IPS-18c (cell line): ENCODE results near the gene HS3ST5.
"Not testable (repeated sequence)": the region's sequence is repeated elsewhere in the genome, so short reads cannot be mapped to it uniquely, and the experiment has no call there.

Experiments used
- H3K4me3 ChIP-seq: 2 replicates; pipeline ENCODE4 v1.7.0; 2013; ENCODE audit warnings: low read depth, mild to moderate bottlenecking, low read length, moderate library complexity; ENCODE audit not compliant: insufficient read depth
- H3K9me3 ChIP-seq: one replicate; pipeline ENCODE4 v1.6.1; 2013; ENCODE audit warnings: mild to moderate bottlenecking, low read length, moderate library complexity; ENCODE audit not compliant: control insufficient read depth, insufficient read depth

HS3ST5 gene

DNA sequence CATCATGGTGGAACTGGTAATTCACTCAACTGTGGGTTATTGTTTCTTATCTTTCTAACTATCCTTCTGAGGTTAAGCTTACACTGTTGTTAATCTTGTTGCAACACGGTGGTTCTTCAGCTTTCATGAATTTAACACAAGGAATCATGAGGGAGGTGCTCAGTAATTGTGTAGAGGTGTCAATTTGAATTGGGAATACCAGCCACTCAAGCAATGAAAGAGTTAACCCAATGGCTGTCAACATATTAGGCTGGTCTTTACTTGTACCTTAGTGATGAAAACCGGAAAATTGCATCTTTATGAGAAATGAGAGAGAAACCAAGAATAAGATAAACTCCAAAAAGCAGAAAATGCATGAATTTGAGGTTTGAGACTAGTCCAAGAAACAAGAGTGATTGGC is 95.7 kb downstream of the HS3ST5 start:
- Histone ChIP-seq H3K9me3 (peaks cover 2% of the 10 kb centered on the region), H3K4me3 (no peak overlapping the region)

GRCh38 chr6:114240796-114241195 is 102.0 kb downstream of the HS3ST5 start:
- H3K9me3 ChIP-seq: no peaks in the 10 kb centered on the region
- H3K4me3 ChIP-seq: no peak overlapping the region

DNA sequence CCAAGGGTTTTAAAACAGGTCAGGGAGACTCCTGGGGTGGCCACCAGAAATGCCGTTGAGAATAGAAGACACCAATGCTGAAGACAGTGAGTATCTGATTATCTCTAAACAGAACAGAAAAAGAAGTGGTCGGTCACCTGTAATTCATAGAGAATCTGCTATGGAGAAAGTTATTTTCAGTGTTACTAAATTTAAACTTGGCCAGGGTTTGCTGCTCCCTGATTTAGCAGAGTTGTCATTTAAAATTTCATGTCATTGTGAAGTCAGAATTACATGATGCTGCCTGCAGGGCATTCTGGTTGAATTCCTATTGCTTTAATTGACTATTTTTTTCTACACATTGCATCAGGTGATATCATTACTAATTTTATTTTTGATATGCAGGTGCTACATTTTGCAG is 114.1 kb downstream of the HS3ST5 start:
- Histone ChIP-seq H3K9me3 (no peaks in the 10 kb centered on the region), H3K4me3 (no peak overlapping the region)

DNA sequence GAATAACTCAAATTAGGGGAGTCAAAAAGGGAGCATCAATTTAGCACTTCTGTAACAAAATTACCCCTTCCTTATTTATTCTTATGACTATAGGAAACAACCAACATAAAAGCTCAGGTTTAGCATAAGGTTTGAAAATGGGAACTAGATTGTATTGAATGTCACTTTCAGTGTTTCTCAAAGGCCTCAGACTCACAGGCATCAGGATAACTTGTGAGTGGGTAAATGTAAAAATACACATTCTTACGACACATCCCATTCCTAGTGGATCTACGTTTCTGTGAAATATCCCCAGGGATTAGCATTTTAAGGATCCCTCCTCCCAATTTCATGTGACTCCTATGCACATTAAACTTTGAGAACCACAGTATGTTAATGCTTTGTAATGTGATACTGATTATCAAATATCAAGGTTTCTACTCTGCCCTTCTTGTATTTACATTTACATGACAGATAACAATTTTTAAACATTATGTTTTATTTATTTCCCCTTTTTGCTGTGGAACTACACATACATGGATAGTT is 114.8 kb downstream of the HS3ST5 start:
- H3K4me3 ChIP-seq: no peak overlapping the region
- no peaks in the 10 kb centered on the region for H3K9me3 ChIP-seq

DNA sequence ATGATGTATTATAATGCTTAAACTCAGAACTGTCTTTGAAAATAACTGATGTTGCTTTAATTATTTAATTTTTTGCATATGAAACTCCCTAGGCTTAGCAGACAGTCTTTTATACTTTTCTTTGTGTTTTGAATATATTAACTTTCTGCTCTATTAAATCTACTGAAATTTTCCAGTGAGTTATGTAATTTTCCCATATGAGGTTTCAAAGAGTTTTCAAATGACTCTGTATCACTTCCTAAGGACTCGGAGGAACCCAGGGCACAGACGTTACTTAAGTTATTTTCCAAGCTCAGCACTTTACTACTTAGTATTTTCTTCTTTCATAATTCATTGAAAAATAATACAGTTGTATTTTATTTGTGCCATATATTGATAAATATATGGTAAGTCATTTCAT is 122.6 kb downstream of the HS3ST5 start:
- Histone ChIP-seq H3K4me3 (no peak overlapping the region), H3K9me3 (no peaks in the 10 kb centered on the region)

- Histone ChIP-seq H3K9me3 (no peaks in the 10 kb centered on the region), H3K4me3 (no peak overlapping the region)
Measured at GRCh38 chr6:114218437-114219340, 124.1 kb downstream of the HS3ST5 start.

DNA sequence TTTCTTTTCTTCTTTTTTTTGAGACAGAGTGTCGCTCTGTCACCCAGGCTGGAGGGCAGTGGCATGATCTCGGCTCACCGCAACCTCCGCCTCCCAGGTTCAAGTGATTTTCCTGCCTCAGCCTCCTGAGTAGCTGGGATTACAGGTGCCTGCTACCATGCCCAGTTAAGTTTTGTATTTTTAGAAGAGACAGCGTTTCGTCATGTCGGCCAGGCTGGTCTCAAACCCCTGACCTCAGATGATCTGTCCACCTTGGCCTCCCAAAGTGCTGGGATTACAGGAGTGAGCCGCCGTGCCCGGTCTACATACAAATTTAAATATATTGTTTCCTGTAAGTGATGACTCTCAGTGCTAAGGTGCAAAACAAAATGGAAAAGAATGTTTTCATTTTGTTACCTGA is 124.8 kb downstream of the HS3ST5 start:
- not testable (repeated sequence) for H3K4me3 ChIP-seq, H3K9me3 ChIP-seq

- no peaks in the 10 kb centered on the region for H3K9me3 ChIP-seq
- no peak overlapping the region for H3K4me3 ChIP-seq
Measured at GRCh38 chr6:114216789-114217467, 125.9 kb downstream of the HS3ST5 start.

DNA sequence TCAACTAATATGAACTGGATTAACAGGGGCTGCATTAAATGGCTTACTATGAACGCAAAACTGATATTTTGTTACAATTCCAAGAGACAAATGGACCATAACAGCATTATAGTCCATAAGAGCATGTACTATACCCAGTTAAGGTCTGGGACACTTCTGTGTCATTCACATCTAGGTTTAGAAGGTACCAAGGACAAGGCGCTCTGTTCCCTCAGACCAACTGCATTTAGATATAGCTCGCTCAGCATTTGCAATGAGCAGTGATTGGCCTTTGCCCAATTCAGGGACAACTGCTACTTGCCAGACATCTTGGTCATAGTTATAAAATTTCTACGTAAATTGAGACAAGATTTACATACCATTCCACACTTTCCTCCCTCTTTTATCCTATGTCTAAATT is 132.4 kb downstream of the HS3ST5 start:
- H3K4me3 ChIP-seq: no peak overlapping the region
- no peaks in the 10 kb centered on the region for H3K9me3 ChIP-seq

GRCh38 chr6:114203460-114203859 is 139.4 kb downstream of the HS3ST5 start:
- H3K9me3 ChIP-seq: no peaks in the 10 kb centered on the region

DNA sequence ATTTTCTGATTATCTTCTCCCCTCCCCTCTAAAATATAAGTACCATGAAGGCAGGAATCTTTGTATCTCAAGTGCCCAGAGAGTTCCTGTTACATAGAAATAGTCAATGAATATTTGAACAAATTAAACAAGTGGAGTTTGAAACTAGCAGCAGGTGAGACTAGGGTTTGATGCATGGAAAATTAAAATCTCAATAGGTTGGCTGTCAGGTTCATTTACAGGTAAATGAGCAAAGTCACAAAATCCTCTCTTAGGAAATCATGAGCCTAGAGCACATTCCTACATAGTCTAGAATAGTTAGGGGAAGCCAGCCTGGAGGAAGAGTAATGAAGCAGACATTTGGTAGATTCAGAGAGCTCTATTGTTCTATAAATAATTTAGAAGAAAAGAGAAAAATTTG is 140.4 kb downstream of the HS3ST5 start:
- no peaks in the 10 kb centered on the region for H3K9me3 ChIP-seq
- H3K4me3 ChIP-seq: no peak overlapping the region

More at GRCh38 chr6:114203460-114203859, 139.4 kb downstream of the HS3ST5 start:
- H3K4me3 ChIP-seq: peak overlapping the region; percentile 9; the same call in 1 of the 2 replicates

GRCh38 chr6:114200891-114201290 is 141.9 kb downstream of the HS3ST5 start:
- Histone ChIP-seq H3K4me3 (no peak overlapping the region), H3K9me3 (no peaks in the 10 kb centered on the region)

- no peak overlapping the region for H3K4me3 ChIP-seq
Measured at GRCh38 chr6:114195631-114196403, 147.0 kb downstream of the HS3ST5 start.

GRCh38 chr6:114195027-114195365 is 147.8 kb downstream of the HS3ST5 start:
- H3K4me3 ChIP-seq: no peak overlapping the region
- no peaks in the 10 kb centered on the region for H3K9me3 ChIP-seq

More at GRCh38 chr6:114195631-114196403, 147.0 kb downstream of the HS3ST5 start:
- H3K9me3 ChIP-seq: no peaks in the 10 kb centered on the region

DNA sequence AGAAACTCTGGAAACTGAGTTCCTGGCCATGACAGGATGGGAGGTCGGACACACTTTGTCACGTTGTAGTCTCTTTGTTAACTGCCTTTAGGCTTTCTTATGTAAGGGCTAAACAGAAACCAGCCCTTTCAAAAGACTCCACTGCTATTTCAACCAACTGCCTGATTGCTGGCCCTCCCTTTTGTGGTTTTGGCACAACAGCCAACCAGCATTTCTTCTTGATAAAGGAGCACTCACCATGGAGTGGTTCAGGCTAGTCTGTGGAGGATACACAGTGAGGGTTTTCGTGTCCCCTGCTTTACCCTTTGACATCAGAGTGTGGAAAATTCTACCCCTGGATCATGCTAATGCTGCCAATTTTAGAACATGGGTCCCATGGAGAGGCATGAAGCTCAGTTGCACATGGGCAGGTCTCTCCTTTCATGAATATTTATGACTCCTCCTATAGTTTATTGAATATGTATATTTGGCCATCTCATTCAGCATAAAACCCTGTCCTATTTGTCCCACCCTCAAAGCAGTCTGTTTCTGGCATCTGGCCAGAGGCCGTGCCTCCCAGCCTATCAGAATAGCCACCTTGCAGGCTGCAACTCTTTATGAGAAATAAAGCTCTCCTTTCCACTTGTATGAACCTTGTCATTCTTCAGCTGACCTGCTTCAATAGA is 148.3 kb downstream of the HS3ST5 start:
- Histone ChIP-seq H3K4me3 (no peak overlapping the region), H3K9me3 (no peaks in the 10 kb centered on the region)

- H3K9me3 ChIP-seq: no peaks in the 10 kb centered on the region
- no peak overlapping the region for H3K4me3 ChIP-seq
Measured at GRCh38 chr6:114187563-114187962, 155.3 kb downstream of the HS3ST5 start.

DNA sequence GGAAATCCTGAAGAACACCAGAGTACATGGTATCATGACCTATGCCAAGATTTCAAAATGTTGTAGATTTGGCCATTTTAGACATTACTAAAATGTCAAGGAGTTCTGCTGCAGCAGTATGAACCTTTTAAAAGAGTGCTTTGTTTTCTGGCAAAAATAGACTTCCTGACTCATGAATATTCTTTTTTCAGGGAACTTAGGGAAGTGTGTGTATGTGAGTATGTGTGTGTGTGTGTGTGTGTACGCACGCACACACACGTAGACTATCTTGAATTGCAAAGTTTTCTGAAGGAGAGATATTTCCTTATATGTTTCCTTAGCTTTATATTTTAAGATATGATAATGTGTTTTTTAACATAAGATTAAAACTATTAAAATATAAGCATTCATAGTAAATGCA is 161.2 kb downstream of the HS3ST5 start:
- H3K9me3 ChIP-seq: no peaks in the 10 kb centered on the region

More for the DNA sequence above, 161.2 kb downstream of the HS3ST5 start:
- H3K4me3 ChIP-seq: no peak overlapping the region
